Activated T-helper 1 cell treated with anti-CD3 and anti-CD28 coated beads, Interleukin-12 subunit alpha, Interleukin-12 subunit beta, Interleukin-2, Interleukin-4 antibody, amounts not matched to agents 30 ng/mL and 10 ng/mL and 1 ng/mL, durations not matched to agents 14 hours and 24 hours and 36 hours (primary cell): ENCODE measurements around the gene GRID1. TPM values are rescaled to one million over a fixed set of nuclear protein-coding genes. Genes with fewer than 3 reads are reported as not detected.

Experiments used
- DNase-seq: peaks from one replicate; pipeline ENCODE4 v3.0.0; 2021; ENCODE audit warnings: low spot score
- H3K27ac Mint-ChIP-seq: one replicate; pipeline ENCODE4 v1.8.0; 2021; ENCODE audit warnings: mild to moderate bottlenecking, mixed read lengths
- H3K27me3 Mint-ChIP-seq: one replicate; pipeline ENCODE4 v1.8.0; 2022; ENCODE audit warnings: mild to moderate bottlenecking, moderate library complexity, mixed read lengths; ENCODE audit not compliant: insufficient read depth
- H3K36me3 Mint-ChIP-seq: one replicate; pipeline ENCODE4 v1.8.0; 2021; ENCODE audit warnings: low read depth, mixed read lengths
- H3K4me1 Mint-ChIP-seq: one replicate; pipeline ENCODE4 v1.8.0; 2021; ENCODE audit warnings: low read depth, mixed read lengths
- H3K4me3 Mint-ChIP-seq: one replicate; pipeline ENCODE4 v1.8.0; 2021; ENCODE audit warnings: mild to moderate bottlenecking, moderate library complexity, mixed read lengths
- H3K9me3 Mint-ChIP-seq: one replicate; pipeline ENCODE4 v1.8.0; 2021; ENCODE audit warnings: mixed read lengths
- intact Hi-C: fragments of 100-400 bp; cut with micrococcal nuclease; formaldehyde crosslinking; loops from one replicate; pipeline ENCODE4 v1.15.1; 2024
- total RNA-seq: library from RNA; stranded (reverse); gene quantifications from 2 replicates; pipeline ENCODE4 v1.2.3, GENCODE V29; 2022

Gene GRID1
- total RNA-seq, 1 donor from 2014 or later = not detected

DNA sequence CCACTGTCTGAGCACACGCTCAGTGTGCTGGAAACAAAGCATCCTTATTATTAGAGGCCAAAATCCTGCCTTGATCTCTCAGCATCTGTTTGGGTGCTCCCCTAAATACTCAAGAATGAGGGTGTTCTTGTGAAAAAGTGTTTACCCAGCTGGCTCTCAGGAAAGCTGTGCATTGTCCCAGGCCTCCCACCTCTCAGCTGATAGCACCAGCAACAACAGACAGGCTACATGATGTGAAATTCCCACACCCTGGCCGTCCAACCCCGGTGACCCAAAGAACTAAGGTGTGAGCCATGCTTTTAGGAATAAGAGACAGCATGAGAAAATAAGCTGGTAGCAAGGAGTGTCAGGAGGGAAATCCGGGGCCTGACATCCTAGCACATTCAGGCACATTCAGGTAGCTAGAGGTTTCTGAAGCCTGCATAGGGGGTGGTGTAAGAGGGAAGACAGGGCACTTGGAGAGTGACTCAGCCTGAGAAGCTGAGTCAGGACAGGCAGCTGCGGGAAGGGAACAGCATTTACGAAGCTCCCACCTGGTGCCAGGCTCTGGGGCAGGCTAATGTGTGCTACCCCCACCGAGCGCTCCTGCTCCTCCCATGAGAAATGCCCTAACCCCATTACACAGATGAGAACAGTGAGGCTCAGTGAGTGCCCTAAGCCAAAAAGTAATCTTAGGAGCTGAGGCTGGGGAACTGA lies 205.6 kb downstream of the GRID1 start:
- Mint-ChIP-seq H3K9me3 (no peaks in the 10 kb centered on the region), H3K27me3 (no peaks in the 10 kb centered on the region), H3K36me3 (no peaks in the 10 kb centered on the region), H3K27ac (no peak overlapping the region), H3K4me1 (no peaks in the 10 kb centered on the region), H3K4me3 (no peak overlapping the region)
- DNase-seq = no peak
- intact Hi-C loops = no loop called here

DNA sequence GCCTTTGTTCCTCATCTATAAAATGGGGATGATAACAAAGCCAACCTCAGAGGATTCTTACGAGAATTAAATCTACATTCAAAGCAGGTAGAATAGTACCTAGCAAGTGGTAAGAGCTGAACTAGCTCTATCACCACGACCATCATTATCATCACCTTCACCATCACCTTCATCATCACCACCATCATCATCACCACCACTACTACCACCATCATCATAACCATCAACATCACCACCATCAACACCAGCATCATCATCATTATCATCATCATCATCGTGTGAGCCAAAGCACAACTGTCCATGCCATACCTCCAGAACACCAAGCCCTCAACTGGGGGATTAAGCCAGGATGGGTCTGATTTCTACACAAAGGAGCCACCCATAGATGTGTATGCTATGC lies 206.8 kb downstream of the GRID1 start:
- DNase-seq = no peak
- H3K27me3 Mint-ChIP-seq = no peaks in the 10 kb centered on the region
- intact Hi-C loops = no loop called here
- no peak overlapping the region for H3K4me3 Mint-ChIP-seq
- H3K4me1 Mint-ChIP-seq = no peaks in the 10 kb centered on the region
- no peaks in the 10 kb centered on the region for H3K9me3 Mint-ChIP-seq
- no peak overlapping the region for H3K27ac Mint-ChIP-seq
- no peaks in the 10 kb centered on the region for H3K36me3 Mint-ChIP-seq

DNA sequence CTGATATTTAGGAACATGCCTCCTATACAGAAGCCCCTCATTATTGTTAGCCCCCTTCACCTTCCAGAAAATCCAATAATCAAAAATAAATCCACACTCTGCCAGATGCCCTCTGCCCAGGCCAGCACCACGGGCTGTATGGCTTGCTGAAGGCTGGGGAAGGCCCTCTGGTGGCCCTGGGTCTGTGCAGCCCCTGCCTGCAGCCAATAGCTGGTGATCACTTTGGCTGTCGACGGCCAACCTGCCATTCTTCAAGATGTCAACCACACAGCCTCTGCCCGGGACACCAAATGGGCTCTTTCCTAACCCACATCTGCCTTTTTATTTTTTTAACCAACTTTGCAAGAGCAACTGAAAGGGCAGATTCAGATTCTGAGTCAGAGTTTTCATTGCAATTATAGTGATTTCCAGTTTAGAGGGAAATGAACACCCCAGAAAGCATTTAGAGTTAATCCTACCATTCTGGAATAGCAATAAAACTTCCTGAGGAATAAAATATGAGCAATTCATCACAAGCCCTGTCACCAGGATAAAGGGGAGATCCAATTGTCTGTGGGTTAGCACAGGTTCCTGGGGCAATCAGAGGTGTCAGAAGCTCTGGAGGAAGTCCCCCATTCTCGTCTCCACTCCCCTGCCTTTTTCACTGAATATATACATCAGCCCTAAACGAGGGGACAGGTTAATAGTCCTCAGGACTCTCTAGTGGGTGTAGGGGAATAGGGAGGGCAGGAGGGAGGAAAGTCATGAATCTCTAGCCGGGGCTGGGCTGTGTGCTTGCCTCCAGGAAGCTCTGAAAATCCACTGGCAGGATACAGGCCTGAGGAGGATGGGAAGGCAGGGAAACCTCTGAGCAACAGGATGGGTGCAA lies 211.3 kb downstream of the GRID1 start:
- H3K4me3 Mint-ChIP-seq = no peak overlapping the region
- H3K27me3 Mint-ChIP-seq = no peaks in the 10 kb centered on the region
- no peaks in the 10 kb centered on the region for H3K36me3 Mint-ChIP-seq
- intact Hi-C loops = no loop called here
- no peaks in the 10 kb centered on the region for H3K4me1 Mint-ChIP-seq
- no peak overlapping the region for H3K27ac Mint-ChIP-seq
- DNase-seq = no peak
- H3K9me3 Mint-ChIP-seq = no peaks in the 10 kb centered on the region

DNA sequence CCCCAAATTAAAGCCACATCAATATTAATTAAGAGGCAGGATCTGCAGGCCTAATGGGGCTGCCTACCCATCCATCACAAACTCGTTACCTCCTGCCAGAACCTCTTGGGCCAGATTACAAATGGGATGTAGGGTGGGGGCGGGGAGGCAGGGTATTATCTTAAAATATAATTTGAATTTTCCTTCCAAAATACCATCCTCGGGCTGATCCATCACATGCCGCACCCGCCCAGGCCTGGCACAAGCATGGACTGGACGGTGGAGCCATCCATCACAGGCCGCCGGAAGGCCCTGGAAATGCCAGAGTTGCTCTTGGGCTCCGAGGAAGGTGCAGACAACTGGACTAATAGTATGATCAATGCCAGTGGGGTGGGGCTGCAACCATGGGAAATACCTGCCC lies 212.8 kb downstream of the GRID1 start:
- Mint-ChIP-seq H3K27ac (no peak overlapping the region), H3K27me3 (no peaks in the 10 kb centered on the region)

DNA sequence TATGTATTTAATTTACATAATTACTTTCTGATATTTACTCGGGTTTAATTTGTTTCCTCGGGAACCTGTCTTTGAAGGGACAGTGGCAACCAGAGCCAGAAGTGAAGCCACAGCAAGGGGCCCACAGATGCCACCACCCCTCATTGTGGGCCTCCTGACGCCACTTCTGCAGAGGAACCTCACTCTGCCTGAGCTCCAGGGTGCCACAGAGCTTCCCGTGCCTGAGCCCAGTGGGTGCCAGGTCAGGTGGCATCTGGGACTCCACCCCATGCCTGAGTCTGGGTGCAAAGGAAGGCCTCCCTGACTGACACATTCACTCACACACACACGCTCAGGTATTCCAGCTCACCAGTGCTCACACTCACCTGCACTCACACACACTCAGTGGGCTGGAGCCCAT lies 213.7 kb downstream of the GRID1 start:
- Mint-ChIP-seq H3K4me3 (no peak overlapping the region), H3K27ac (no peak overlapping the region), H3K36me3 (no peaks in the 10 kb centered on the region), H3K9me3 (no peaks in the 10 kb centered on the region), H3K27me3 (no peaks in the 10 kb centered on the region), H3K4me1 (no peaks in the 10 kb centered on the region)
- intact Hi-C loops = no loop called here
- DNase-seq = no peak

More for the DNA sequence above, 212.8 kb downstream of the GRID1 start:
- DNase-seq = no peak
- Mint-ChIP-seq H3K36me3 (no peaks in the 10 kb centered on the region), H3K4me1 (no peaks in the 10 kb centered on the region), H3K9me3 (no peaks in the 10 kb centered on the region), H3K4me3 (no peak overlapping the region)
- intact Hi-C loops = no loop called here

DNA sequence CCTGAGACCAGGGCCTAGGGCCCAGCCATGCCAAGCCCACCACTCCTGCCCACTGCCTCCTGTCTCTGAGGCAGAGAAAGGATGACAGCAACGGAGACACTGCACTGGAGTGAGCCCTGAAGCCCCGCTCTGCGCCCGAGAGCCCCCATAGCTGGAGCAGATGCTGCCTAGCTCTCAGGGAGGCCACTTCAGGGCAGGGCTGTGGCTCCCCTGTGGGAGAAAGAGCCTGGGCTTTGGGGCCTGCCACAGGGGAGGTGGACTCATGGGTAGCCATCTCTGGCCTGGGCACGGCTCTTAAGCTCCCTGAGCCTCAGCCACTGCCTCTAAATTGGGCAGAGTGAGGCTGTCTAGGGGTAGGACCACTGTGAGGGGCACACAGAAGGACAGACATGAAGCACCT lies 214.2 kb downstream of the GRID1 start:
- intact Hi-C loops = no loop called here
- no peaks in the 10 kb centered on the region for H3K36me3 Mint-ChIP-seq
- no peaks in the 10 kb centered on the region for H3K9me3 Mint-ChIP-seq
- no peak overlapping the region for H3K4me3 Mint-ChIP-seq
- H3K27me3 Mint-ChIP-seq = no peaks in the 10 kb centered on the region
- H3K27ac Mint-ChIP-seq = no peak overlapping the region
- no peaks in the 10 kb centered on the region for H3K4me1 Mint-ChIP-seq
- no peak for DNase-seq

DNA sequence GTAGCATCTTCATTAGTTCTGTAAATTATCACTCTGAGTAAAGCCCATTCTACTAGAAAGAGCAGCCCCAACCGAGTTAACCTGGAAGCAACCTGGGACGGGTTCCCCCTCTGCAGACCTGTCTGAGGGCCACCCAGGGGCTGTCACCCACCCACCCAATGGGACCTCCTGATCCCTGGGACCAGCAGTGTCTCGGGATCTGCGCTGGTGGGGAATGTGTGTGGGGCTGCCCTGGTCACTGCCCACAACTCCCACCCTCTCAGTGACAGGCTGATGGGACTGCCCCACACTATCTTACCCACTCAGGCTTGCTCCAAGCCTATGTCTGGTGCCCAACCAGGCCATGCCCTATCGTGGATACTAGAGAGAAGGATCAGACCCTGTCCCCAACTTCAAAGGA lies 215.0 kb downstream of the GRID1 start:
- Mint-ChIP-seq H3K27me3 (no peaks in the 10 kb centered on the region), H3K4me1 (no peaks in the 10 kb centered on the region), H3K4me3 (no peak overlapping the region), H3K9me3 (no peaks in the 10 kb centered on the region), H3K27ac (no peak overlapping the region), H3K36me3 (no peaks in the 10 kb centered on the region)
- no peak for DNase-seq
- intact Hi-C loops = no loop called here

DNA sequence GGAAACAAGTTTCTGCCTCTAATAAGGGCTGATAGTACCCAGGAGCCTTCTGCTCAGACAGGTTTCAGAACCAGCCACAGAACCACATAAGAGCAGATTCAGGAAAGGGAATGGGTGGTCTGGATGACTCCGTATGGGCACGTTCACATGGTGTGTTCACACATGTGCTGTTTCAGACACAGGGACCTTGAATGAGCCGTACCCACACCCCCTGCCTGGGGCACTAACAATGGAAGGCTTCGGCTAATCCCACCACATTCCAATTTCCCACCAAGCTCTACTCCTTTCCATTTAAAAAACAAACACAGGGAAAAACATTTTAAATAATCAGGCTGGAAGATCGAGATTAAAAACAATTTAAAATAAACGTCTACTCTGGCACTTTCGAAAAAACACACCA lies 217.3 kb downstream of the GRID1 start:
- H3K4me3 Mint-ChIP-seq = no peak overlapping the region
- no peak for DNase-seq
- H3K27ac Mint-ChIP-seq = no peak overlapping the region
- H3K27me3 Mint-ChIP-seq = no peaks in the 10 kb centered on the region
- no peaks in the 10 kb centered on the region for H3K36me3 Mint-ChIP-seq
- intact Hi-C loops = no loop called here
- H3K4me1 Mint-ChIP-seq = no peaks in the 10 kb centered on the region
- H3K9me3 Mint-ChIP-seq = no peaks in the 10 kb centered on the region

DNA sequence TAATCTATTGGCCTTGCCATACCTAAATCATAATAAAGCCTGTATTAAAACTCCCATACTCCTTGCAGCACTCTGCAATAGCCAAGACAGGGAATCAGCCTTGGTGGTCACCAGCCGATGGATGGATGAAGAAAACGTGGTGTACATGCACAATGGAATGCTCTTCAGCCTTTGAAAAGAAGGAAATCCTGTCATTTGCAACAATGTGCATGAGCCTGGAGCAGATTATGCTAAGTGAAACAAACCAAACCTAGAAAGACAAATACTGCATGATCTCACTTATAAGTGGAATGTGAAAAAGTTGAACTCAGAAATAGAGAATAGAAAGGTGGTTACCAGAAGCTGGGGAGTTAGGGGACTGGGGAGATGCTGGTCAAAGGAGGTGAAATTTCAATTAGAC lies 218.5 kb downstream of the GRID1 start:
- Mint-ChIP-seq H3K4me3 (no peak overlapping the region), H3K9me3 (no peaks in the 10 kb centered on the region), H3K4me1 (no peaks in the 10 kb centered on the region), H3K27ac (no peak overlapping the region), H3K27me3 (no peaks in the 10 kb centered on the region), H3K36me3 (no peaks in the 10 kb centered on the region)
- intact Hi-C loops = no loop called here
- DNase-seq = no peak

DNA sequence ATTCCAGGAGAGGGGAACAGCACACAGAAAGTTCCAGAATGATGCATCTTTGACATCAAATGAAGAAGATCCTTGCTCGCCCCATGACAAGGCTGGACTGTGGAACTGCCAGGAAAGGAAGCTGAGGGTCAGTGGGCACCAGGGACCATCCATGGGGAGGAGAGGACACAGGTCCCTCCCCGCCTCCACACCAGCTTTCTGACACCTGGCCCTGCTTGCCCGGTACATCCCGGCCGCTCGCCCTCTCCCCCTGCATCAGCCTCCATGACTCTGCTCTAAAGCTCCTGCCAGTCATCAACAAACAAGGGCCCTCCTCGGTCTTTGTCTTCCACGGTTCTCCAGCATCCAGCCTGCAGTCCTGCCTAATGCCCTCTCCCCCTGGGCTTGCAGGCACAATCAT lies 222.3 kb downstream of the GRID1 start:
- intact Hi-C loops = no loop called here
- no peak overlapping the region for H3K27ac Mint-ChIP-seq
- H3K36me3 Mint-ChIP-seq = no peaks in the 10 kb centered on the region
- no peaks in the 10 kb centered on the region for H3K9me3 Mint-ChIP-seq
- DNase-seq = no peak
- H3K4me1 Mint-ChIP-seq = no peaks in the 10 kb centered on the region
- H3K27me3 Mint-ChIP-seq = no peaks in the 10 kb centered on the region
- H3K4me3 Mint-ChIP-seq = no peak overlapping the region

DNA sequence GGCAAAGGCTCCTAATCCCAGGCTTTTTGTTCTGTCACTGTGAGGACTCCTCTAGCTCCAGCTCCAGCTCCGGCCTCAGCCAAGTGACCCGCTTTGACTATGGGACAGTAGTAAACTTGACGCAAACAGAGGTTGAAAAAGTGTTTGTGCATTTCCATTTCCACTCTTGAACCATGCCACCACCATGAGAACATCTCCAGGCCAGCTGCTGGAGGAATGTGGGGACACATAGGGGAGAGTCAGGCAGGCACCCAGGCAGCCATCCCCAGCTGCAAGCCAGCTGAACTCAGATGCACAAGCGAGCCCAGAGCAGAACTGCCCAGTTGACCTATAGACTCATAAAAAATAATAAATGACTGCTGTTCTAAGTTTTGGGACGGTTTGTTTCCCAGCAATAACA lies 224.7 kb downstream of the GRID1 start:
- intact Hi-C loops = no loop called here
- peaks cover 1% of the 10 kb centered on the region for H3K27me3 Mint-ChIP-seq

DNA sequence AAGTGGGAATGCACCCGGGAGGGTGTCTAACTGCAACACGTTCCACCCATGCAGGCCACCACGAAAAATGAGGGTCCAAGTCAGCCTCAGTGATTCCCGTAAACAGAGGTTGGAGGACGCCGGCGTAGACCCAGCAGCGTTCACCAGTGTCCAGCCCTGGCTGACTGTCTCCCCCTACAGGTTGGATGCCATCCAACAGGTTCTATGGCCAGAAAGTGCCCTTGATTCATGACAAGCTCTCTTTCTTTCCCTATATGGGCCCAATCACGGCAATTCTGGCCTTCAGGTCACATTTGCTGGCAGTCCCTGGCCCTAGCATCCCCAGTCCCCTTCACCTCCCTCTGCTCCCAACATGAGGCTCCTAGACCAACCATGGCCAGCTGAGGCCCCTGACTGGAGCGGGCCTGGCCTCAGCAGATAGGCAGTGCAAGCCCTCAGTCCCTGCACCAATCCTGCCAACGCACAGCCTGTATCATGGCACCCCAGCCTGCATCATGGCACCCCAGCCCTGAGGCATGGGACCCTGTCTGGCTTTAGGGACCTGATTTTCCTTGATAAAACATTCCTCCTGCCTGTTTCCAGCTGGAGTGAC lies 227.4 kb downstream of the GRID1 start:
- Mint-ChIP-seq H3K36me3 (no peaks in the 10 kb centered on the region), H3K27ac (no peak overlapping the region), H3K27me3 (peaks cover 4% of the 10 kb centered on the region), H3K4me3 (no peak overlapping the region), H3K4me1 (no peaks in the 10 kb centered on the region), H3K9me3 (no peaks in the 10 kb centered on the region)
- intact Hi-C loops = no loop called here
- no peak for DNase-seq

More for the DNA sequence above, 224.7 kb downstream of the GRID1 start:
- no peak overlapping the region for H3K27ac Mint-ChIP-seq
- DNase-seq = no peak
- H3K36me3 Mint-ChIP-seq = no peaks in the 10 kb centered on the region
- H3K4me3 Mint-ChIP-seq = no peak overlapping the region
- no peaks in the 10 kb centered on the region for H3K9me3 Mint-ChIP-seq
- no peaks in the 10 kb centered on the region for H3K4me1 Mint-ChIP-seq

DNA sequence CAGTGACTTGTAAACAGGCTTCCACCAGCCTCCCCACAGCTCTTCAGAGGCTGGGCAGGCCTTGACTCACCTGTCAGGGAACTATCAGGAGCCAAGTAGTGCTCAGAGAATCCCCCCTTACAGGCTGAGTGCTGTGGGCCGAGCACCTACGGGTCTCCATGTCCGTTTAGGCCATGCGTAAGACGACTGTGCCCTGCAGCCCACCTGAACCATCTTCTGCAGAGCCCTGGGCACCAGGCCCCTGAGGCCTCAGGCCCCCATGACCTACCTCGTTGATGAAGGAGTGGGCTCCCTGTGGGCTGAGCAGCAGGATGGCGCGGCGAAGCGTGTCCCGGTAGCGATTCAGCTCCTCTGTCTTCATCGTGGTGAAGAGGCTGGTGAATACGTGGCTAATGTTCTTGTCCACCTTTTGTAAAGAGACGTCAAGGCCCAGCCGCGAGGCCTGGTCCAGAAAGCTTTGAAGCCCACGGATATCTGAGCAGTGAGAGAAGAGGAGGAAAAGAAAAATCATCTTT lies 228.0 kb downstream of the GRID1 start:
- no peak overlapping the region for H3K27ac Mint-ChIP-seq
- peaks cover 4% of the 10 kb centered on the region for H3K27me3 Mint-ChIP-seq
- DNase-seq = no peak
- intact Hi-C loops = no loop called here
- no peaks in the 10 kb centered on the region for H3K36me3 Mint-ChIP-seq
- no peak overlapping the region for H3K4me3 Mint-ChIP-seq
- no peaks in the 10 kb centered on the region for H3K4me1 Mint-ChIP-seq
- H3K9me3 Mint-ChIP-seq = no peaks in the 10 kb centered on the region
